Trophoblast cell (in vitro differentiated cells and primary cell): ENCODE data around the gene NUCB2.
A peak's percentile ranks its signal among the peaks of the same experiment; 100 is the strongest.

Experiments
- DNase-seq, 2 donors: peaks; one replicate each; pipeline ENCODE4 v3.0.0-alpha.2; 2016
- H2AFZ ChIP-seq: 2 replicates; pipeline ENCODE4 v1.6.1; 2013; ENCODE audit warnings: low read length, moderate library complexity, mild to moderate bottlenecking; ENCODE audit not compliant: insufficient read depth, poor library complexity
- H2AK5ac ChIP-seq: 2 replicates; pipeline ENCODE4 v1.6.1; 2013; ENCODE audit warnings: mild to moderate bottlenecking, low read length
- H2BK120ac ChIP-seq: 2 replicates; pipeline ENCODE4 v1.6.1; 2013; ENCODE audit warnings: low read length, mild to moderate bottlenecking, moderate library complexity; ENCODE audit not compliant: insufficient read depth, poor library complexity
- H2BK12ac ChIP-seq: 2 replicates; pipeline ENCODE4 v1.6.1; 2013; ENCODE audit warnings: mild to moderate bottlenecking, low read length, moderate library complexity
- H2BK5ac ChIP-seq: 2 replicates; pipeline ENCODE4 v1.6.1; 2013; ENCODE audit warnings: low read length, low read depth, moderate library complexity, mild to moderate bottlenecking; ENCODE audit not compliant: poor library complexity
- H3K14ac ChIP-seq: 2 replicates; pipeline ENCODE4 v1.6.1; 2013; ENCODE audit warnings: mild to moderate bottlenecking, low read length
- H3K18ac ChIP-seq: 2 replicates; pipeline ENCODE4 v1.6.1; 2013; ENCODE audit warnings: mild to moderate bottlenecking, low read length
- H3K23ac ChIP-seq: 2 replicates; pipeline ENCODE4 v1.6.1; 2013; ENCODE audit warnings: low read length
- H3K27ac ChIP-seq: 2 replicates; pipeline ENCODE4 v1.5.1; 2013; ENCODE audit warnings: low read depth, mild to moderate bottlenecking, inconsistent platforms, low read length, moderate library complexity
- H3K27me3 ChIP-seq: 2 replicates; pipeline ENCODE4 v1.6.1; 2013; ENCODE audit warnings: inconsistent platforms, mild to moderate bottlenecking, low read length, moderate library complexity; ENCODE audit not compliant: insufficient read depth
- H3K36me3 ChIP-seq, 2 experiments: 1 replicate in 1 of 2; 2 replicates in 1 of 2; pipeline ENCODE4 v1.6.1; 2013; ENCODE audit warnings: low read length in 2 of 2, mild to moderate bottlenecking in 2 of 2, moderate library complexity in 1 of 2; ENCODE audit not compliant: insufficient read depth in 2 of 2, control insufficient read depth in 1 of 2
- H3K4ac ChIP-seq: 2 replicates; pipeline ENCODE4 v1.6.1; 2013; ENCODE audit warnings: low read depth, mild to moderate bottlenecking, low read length, moderate library complexity
- H3K4me1 ChIP-seq, 2 experiments: 1 replicate in 1 of 2; 2 replicates in 1 of 2; pipeline ENCODE4 v1.6.1; 2013; ENCODE audit warnings: low read length in 2 of 2, mild to moderate bottlenecking in 2 of 2, moderate library complexity in 1 of 2; ENCODE audit not compliant: insufficient read depth in 2 of 2, control insufficient read depth in 1 of 2
- H3K4me2 ChIP-seq: 2 replicates; pipeline ENCODE4 v1.6.1; 2013; ENCODE audit warnings: inconsistent platforms, mild to moderate bottlenecking, low read length, moderate library complexity
- H3K4me3 ChIP-seq: 2 replicates; pipeline ENCODE4 v1.5.1; 2013; ENCODE audit warnings: mild to moderate bottlenecking, low read depth, low read length, inconsistent platforms
- H3K79me1 ChIP-seq: one replicate; pipeline ENCODE4 v1.6.1; 2013; ENCODE audit warnings: low read length
- H3K79me2 ChIP-seq: 2 replicates; pipeline ENCODE4 v1.6.1; 2013; ENCODE audit warnings: low read length, mild to moderate bottlenecking; ENCODE audit not compliant: control insufficient read depth, insufficient read depth, poor library complexity
- H3K9ac ChIP-seq: 2 replicates; pipeline ENCODE4 v1.6.1; 2013; ENCODE audit warnings: mild to moderate bottlenecking, low read length
- H3K9me3 ChIP-seq: 2 replicates; pipeline ENCODE4 v1.6.1; 2013; ENCODE audit warnings: low read depth, mild to moderate bottlenecking, control low read depth, inconsistent platforms, low read length; ENCODE audit not compliant: insufficient read depth
- H4K12ac ChIP-seq: 2 replicates; pipeline ENCODE4 v1.6.1; 2013; ENCODE audit warnings: low read depth, mild to moderate bottlenecking, low read length, moderate library complexity
- H4K8ac ChIP-seq: 2 replicates; pipeline ENCODE4 v1.6.1; 2013; ENCODE audit warnings: low read depth, mild to moderate bottlenecking, low read length, moderate library complexity
- H4K91ac ChIP-seq: one replicate; pipeline ENCODE4 v1.6.1; 2013; ENCODE audit warnings: low read depth, mild to moderate bottlenecking, low read length, moderate library complexity
- WGBS: extraction: QIAGEN DNeasy Blood & Tissue Kit; methylation state at CpG from one replicate; pipeline ENCODE4 v1.1.7; 2013; ENCODE audit warnings: missing lambda C conversion rate; ENCODE audit not compliant: insufficient read length, insufficient coverage; ENCODE audit errors: extremely low coverage; 5-methylcytosine and 5-hydroxymethylcytosine counted together

NUCB2 gene

DNA sequence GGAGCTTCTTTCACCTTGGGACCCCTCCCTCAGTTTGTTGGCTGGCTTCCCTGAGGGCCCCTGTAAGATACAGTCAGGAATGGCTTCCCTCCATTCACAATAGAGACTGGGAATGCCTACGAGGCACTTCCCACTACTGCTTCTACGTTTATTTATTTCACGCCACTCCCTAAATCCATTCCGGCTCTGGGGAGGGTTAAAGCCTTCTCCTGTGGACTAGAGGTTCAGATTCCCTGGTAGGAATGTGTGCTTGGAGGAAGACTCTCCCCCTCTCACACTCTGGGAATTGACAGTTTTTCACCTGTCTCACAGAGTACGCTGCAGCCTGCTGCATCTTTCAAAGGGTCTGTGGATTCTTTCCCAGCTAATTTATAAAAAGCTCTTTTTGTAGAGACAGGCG is 3.3 kb upstream of the NUCB2 start:
- Histone ChIP-seq H3K4me2 (no peak overlapping the region), H3K79me2 (peaks cover 8% of the 10 kb centered on the region), H4K8ac (no peak overlapping the region), H3K9ac (no peak overlapping the region), H2BK120ac (no peak overlapping the region), H2AK5ac (no peak overlapping the region), H2BK5ac (no peak overlapping the region), H3K36me3 (no peaks in the 10 kb centered on the region), H3K14ac (no peak overlapping the region), H4K91ac (no peak overlapping the region), H4K12ac (no peak overlapping the region), H3K27ac (no peak overlapping the region), H3K4me3 (no peak overlapping the region), H3K23ac (no peak overlapping the region), H3K9me3 (no peaks in the 10 kb centered on the region), H3K4ac (no peak overlapping the region), H2BK12ac (no peak overlapping the region), H3K79me1 (peaks cover 13% of the 10 kb centered on the region), H3K18ac (no peak overlapping the region), H3K27me3 (no peaks in the 10 kb centered on the region), H3K4me1 (peaks cover 2% of the 10 kb centered on the region in 2 experiments), H2AFZ (no peak overlapping the region)
- no CpG with 5 or more reads among the region's 6 CpGs for WGBS
- DNase-seq = no peak

DNA sequence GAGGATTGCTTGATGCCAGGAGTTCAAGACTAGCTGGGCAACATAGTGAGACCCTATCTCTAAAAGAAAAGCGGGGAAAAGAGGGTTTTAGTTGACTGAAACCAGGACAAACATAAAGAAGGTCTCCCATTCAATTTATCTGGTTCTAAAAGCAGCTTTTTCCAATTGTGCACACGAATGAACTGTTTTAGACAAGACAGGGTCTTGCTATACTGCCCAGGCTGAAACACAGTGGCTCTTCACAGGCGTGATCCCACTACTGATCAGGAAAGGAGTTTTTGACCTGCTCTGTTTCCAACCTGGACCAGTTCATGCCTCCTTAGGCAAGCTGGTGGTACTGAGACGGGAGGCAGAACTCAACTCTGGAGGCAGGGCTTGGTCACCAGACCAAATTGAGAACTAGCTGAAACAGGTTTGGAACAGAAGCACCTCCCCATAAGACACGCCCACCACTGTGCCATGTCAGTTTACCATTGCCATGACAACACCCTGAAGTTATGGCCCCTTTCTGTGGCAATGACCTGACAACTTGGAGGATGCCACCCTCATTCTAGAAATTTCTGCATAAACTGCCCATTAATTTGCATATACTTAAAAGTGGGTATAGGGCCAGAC is 2.8 kb upstream of the NUCB2 start:
- Histone ChIP-seq H3K4me1 (peaks cover 2% of the 10 kb centered on the region in 2 experiments), H4K91ac (no peak overlapping the region), H4K8ac (no peak overlapping the region), H3K4me2 (no peak overlapping the region), H3K18ac (no peak overlapping the region), H3K4ac (no peak overlapping the region), H2AFZ (no peak overlapping the region), H3K79me1 (peaks cover 13% of the 10 kb centered on the region), H3K27ac (no peak overlapping the region), H2AK5ac (no peak overlapping the region), H2BK120ac (no peak overlapping the region), H3K27me3 (no peaks in the 10 kb centered on the region), H3K23ac (no peak overlapping the region), H3K14ac (no peak overlapping the region), H2BK12ac (no peak overlapping the region), H3K79me2 (peaks cover 8% of the 10 kb centered on the region), H2BK5ac (no peak overlapping the region), H3K36me3 (no peaks in the 10 kb centered on the region), H3K9me3 (no peaks in the 10 kb centered on the region), H4K12ac (no peak overlapping the region), H3K4me3 (no peak overlapping the region), H3K9ac (no peak overlapping the region)
- no CpG with 5 or more reads among the region's 5 CpGs for WGBS
- peak; percentile 10 to 27 for DNase-seq

DNA sequence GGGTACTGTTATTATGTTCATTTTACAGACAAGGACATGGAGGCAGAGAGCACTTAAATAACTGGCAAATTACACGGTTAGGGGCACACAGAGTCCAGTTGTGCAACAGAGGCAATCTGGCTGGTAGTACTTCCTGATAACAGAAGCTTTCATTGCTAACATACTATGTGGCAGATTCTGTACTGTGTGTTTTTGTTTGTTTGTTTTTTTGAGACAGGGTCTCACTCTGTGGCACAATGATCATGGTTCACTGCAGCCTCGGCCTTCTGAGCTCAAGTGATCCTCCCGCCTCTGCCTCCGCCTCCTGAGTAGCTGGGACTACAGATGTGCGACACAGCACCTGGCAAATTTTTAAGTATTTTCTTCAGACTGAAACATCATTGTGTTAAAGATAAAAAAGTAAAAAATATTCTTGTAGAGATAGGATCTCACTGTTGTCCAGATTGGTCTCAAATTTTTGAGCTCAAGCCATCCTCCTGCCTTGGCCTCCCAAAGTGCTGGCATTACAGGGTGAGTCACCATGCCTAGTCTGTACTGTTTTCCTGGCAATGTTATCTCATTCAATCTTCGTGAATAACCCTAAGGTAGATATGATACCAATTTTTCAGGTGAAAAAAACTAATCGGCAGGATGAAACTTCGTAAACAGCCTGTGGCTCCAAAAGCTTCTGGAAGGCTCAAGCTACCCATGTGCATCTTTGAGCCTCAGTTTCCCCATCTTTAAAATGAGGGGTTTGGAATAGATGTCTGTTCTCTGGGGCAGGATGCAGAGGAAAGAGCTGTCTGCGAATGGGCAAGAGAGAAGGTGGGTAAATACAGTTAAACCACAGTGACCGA is 921 bp upstream of the NUCB2 start:
- Histone ChIP-seq H3K4me3 (peak overlapping the region; percentile 64), H3K36me3 (no peaks in the 10 kb centered on the region), H4K8ac (peak overlapping the region; percentile 86), H3K27me3 (no peaks in the 10 kb centered on the region), H3K27ac (peak overlapping the region; percentile 50), H3K4me1 (peaks cover 2% of the 10 kb centered on the region in 2 experiments), H2AK5ac (no peak overlapping the region), H3K79me1 (peaks cover 13% of the 10 kb centered on the region), H3K4me2 (peak overlapping the region; percentile 57), H2BK12ac (peak overlapping the region; percentile 23), H3K9me3 (no peaks in the 10 kb centered on the region), H3K4ac (peak overlapping the region; percentile 16), H2BK120ac (peak overlapping the region; percentile 34), H3K14ac (peak overlapping the region; percentile 52), H3K23ac (no peak overlapping the region), H3K79me2 (peaks cover 8% of the 10 kb centered on the region), H4K91ac (peak overlapping the region; percentile 83), H3K18ac (peak overlapping the region; percentile 86), H2BK5ac (peak overlapping the region; percentile 63), H2AFZ (peak overlapping the region; percentile 75), H3K9ac (peak overlapping the region; percentile 1), H4K12ac (peak overlapping the region; percentile 57)
- no CpG with 5 or more reads among the region's 10 CpGs for WGBS
- DNase-seq = peak; percentile 86 to 95

DNA sequence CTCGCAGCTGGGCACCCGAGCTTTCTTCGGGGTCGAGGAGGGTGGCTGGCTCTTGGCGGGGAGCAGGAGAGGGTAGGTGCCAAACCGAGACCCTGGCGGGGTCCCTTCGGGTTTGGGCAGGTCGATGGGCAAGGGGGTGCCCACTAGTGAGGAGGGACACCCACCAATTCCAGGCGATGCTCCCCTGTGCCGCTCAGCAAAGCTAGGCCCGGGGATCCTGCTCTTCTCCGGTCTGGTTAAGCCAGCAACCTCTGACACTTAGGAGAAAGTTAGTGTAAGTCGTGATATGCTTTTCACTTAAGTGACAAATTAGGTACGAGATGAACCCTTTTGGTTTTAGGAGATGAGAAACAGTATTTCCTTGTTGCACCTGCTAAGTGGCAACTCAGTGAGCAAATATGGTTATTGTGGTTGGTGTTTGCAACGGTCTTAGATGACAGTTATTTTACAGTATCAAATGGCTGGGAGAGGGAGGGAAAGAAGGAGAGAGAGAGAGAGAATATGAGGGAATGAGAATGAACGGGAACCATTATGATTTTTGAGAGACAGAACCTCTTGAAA is 565 bp downstream of the NUCB2 start:
- Histone ChIP-seq H3K4me3 (peak overlapping the region; percentile 84), H4K8ac (peak overlapping the region; percentile 98), H3K14ac (peak overlapping the region; percentile 98), H3K9me3 (no peaks in the 10 kb centered on the region), H3K9ac (peak overlapping the region; percentile 78), H3K18ac (peak overlapping the region; percentile 93), H2AFZ (peak overlapping the region; percentile 100), H2BK120ac (peak overlapping the region; percentile 94), H4K12ac (peak overlapping the region; percentile 95), H3K36me3 (no peaks in the 10 kb centered on the region), H3K27ac (no peak overlapping the region), H3K23ac (no peak overlapping the region), H2AK5ac (peak overlapping the region; percentile 41), H3K4me1 (peaks cover 2% of the 10 kb centered on the region in 2 experiments), H3K27me3 (no peaks in the 10 kb centered on the region), H3K79me2 (peaks cover 8% of the 10 kb centered on the region), H4K91ac (peak overlapping the region; percentile 91), H2BK5ac (peak overlapping the region; percentile 68), H2BK12ac (peak overlapping the region; percentile 84), H3K4ac (peak overlapping the region; percentile 85), H3K4me2 (peak overlapping the region; percentile 81), H3K79me1 (peaks cover 13% of the 10 kb centered on the region)
- DNase-seq = peak in 1 of 2 donors; percentile 47
- WGBS = 100% methylated on average over 1 of the region's 17 CpGs
